Erythroblast (primary cell): ENCODE data around the gene LENG9.

Source experiments
- DNase-seq, 2 experiments: peaks; one replicate each; lab custom pipeline; 2025; lab: John Stamatoyannopoulos, UW
- GATA1 ChIP-seq: IDR thresholded peaks from 2 replicates; pipeline ENCODE4 v1.6.1; 2011; ENCODE audit warnings: low read depth, mild to moderate bottlenecking, control low read depth, low read length, moderate library complexity
- POLR2A ChIP-seq: IDR thresholded peaks from 2 replicates; pipeline ENCODE4 v1.6.1; 2011; ENCODE audit warnings: mild to moderate bottlenecking, low read length

LENG9 gene

DNA sequence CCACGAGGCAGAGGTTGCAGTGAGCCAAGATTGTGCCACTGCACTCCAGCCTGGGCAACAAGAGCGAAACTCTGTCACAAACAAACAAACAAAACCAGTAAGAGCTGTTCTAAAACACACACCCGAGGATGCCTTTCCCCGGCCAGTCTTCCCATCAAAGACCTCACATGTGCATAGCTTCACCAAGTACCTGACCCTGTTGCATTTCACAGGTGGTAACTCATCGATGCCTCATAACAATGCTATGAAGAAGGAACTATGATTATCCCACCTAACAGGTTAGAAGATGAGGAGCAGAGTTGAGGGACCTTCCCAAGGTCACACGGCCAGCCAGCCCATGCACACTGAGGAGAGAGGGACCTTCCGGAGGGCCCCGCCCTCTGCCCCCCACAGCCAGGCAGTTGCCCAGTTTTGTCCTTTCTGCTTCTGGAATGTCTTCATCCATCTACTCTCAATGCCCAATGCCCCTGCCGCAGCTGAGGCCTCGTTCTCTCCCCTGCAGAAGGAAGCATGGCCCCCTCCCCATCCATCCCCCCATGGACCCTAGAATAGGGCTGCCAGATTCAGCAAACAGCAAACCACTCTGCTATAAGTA, 31.3 kb downstream of the LENG9 start:
- no peak for DNase-seq
- no peak for TF ChIP-seq GATA1
- TF ChIP-seq POLR2A, result no peak

DNA sequence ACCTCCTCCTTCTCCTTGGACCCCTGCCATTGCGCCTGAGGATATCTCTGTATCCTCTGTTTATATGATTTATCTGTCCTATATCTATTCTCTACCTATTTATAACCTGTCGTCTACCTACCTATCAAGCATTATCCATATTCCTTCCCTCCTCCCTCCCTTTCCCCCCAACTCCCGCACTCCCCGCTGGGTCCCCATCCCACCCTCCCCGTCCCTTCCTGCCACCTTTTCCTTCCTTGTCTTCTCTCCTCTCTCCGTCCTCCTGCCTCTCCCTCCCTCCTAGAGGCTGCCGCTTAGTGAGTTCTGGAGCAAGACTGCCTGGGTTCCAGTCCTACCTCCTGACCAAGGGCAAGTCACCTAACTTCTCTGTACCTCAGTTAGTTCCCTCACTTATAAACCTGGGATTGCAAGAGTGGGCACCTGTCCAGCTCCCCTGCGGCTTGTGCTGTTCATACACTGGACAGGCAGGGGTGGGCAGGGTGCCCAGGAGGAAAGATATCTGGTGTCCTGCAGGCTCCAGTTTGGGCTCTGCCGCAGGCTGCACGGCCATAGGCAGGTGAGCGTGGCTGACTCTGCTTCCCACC, 32.2 kb downstream of the LENG9 start:
- DNase-seq, result no peak
- TF ChIP-seq GATA1 (no peak), POLR2A (no peak)

DNA sequence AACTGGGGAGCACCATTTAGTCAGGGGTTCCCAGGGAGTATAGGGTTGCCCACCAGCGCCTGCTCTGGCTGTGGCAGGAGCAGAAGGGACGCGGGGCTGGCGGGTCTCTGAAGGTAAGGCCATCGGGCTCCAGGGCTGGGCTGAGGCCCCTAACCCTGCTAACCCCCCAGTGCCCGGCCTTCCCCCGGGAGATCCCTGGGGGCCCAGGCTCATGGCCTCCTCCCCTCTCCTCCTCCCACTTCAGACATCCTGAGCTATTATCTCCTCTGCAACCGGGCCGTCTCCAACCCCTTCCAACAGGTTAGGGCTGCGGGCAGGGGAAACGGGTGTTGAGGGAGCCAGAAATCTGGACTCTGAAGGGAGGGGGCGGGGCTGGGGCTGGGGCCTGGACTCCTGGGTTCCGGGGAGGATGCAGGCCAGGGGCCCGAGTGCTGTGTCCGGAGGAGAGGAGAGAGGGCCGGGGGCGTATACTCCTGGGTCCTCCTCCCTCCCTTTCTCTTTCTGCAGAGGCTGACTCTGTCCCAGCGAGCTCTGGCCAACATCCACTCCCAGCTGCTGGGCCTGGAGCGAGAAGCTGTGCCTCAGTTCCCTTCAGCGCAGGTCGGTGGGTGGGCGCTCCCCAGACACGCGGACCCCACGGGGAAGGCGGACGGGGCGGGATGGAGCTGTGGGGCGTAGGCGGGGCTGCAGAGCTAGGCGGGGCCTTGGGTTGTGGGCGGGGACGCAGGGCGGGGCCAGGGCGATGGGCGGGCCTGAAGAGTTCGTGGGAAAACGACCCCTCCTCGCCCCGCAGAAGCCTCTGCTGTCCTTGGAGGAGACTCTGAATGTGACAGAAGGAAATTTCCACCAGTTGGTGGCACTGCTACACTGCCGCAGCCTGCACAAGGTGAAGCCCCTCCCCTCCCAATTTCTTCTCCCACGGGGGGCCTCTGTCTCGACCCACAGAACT, 33.0 kb downstream of the LENG9 start:
- DNase-seq, result peak; percentile 23 to 52
- TF ChIP-seq GATA1, result no peak
- TF ChIP-seq POLR2A, result no peak

DNA sequence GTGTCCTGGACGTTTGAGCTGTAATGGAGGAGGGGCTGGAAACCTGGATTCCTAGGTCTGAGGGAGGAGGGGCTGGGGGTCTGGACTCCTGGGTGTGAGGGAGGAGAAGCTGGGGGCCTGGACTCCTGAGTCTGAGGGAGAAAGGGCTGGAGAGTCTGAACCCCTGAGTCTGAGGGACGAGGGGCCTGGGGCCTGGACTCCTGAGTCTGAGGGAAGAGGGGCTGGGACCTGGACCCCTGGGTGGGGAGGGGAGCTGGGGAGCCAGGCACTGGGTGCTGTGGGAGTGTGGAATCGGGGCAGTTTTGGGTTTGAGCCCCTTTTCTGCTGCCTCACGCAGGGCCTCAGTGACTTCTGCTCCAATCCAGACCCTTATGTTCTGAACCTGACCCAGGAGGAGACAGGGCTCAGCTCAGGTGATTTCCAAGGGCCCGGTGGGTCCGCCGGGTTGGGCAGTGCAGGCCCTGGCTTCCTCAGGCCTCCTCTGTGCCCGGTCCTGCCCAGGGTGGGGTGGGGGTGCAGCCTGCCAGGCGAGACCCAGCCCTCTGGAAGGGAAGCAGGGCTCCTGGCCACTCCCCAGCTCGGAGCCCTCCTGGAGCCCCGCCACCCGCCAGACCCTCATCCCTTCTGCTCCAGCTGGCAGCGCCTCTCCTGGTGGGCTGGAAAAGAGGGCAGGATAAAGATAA, 33.9 kb downstream of the LENG9 start:
- DNase-seq, result no peak
- no peak for TF ChIP-seq GATA1
- no peak for TF ChIP-seq POLR2A

DNA sequence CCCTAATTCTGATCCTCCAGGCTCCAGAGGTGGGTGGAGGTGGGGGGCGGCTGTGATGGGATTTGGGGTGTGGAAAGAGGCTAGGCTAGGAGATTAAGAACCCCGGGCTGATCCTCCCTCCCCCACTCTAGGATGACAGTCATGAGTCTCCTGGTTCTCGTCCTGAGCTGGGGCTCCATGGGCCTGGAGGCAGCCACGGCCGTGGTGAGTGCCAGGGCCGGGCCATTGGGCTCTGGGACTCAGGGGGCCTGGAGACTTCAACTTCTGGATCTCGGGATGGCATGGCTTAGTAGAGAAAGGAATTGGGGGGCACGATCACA, 34.4 kb downstream of the LENG9 start:
- no peak for DNase-seq
- TF ChIP-seq POLR2A (no peak), GATA1 (no peak)

DNA sequence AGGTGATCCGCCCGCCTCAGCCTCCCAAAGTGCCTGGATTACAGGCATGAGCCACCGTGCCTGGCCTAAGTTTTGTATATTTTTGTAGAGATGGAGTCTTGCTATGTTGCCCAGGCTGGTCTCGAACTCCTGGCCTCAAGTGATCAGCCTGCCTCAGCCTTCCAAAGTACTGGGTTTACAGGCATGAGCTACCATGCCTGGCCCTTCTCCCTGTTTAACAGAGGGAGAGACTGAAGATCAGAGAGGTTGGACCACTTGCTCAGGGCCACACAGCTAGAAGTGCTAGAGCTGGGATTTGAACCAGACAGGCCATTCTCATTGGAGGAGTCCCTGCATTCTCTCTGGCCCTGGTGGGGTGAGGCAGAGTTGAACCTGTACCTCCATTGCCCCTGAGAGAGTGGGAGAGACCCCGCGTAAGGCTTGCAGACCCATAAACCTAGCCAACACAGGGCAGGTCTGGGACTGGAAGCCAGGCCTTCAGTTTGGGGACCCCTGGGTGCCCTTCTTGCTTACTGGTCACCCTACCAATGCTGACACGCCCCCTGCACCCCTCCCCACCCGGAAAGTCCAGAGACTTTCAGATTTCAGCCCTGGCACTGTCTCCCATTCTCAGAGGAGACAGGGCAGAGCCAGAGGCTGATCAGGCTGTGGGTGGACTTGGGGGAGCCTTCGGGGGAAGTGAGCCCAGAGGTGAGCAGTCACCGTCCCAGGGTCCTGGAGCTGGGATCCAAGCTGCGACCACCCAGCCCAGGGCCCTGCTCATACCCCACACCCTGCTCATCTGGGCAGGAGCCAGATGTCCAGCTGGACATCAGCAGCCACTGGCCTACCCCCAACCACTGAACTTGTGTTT, 35.0 kb downstream of the LENG9 start:
- TF ChIP-seq POLR2A (no peak), GATA1 (no peak)
- no peak for DNase-seq

DNA sequence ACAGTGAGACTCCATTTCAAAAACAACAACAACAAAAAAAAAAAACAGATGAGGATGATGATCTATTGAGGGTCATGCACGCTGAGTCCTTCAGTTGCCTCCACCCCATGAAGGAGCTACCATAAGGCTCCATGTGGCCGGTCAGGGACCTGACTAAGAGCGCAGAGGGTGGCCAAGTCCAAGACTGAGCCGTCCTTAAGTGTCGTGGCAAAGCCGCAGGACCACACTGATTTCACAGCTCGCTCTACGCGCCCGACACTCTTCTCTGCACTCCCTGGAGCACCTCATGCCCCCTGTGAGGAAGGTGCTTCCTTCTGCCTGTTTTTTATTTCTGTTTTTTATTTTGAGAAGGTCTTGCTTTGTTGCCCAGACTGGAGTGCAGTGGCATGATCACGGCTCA, 36.0 kb downstream of the LENG9 start:
- no peak for DNase-seq

DNA sequence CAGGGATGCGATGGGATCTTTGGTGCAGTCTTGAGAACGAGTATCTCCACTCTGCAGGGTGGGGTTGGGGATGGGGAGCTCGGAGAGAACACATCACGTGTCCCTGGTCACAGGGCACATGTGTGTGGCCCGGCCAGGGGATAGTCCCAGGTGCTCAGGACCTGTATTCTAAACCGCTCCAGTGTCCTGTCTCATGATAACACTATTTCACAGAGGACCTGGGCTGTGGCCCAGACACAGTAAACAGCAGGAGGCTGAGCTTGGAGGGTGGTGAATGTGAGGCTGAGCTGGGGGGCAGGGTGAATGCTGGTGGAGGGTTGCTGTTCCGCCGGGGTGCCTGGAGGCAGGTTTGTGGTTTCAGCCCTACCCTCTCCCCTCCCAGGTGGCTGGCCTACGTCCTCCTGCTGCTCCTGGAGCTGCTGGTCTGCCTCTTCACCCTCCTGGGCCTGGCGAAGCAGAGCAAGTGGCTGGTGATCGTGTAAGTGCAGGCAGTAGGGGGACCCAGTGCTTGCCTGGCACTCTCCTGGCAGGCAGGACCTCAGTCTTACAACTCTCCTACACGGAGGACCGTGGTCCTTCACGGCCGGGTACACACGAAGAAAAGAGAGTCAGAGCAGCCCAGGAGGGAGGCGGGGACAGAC, 37.2 kb downstream of the LENG9 start:
- no peak for DNase-seq
- TF ChIP-seq POLR2A (no peak), GATA1 (no peak)

More for the DNA sequence above, 36.0 kb downstream of the LENG9 start:
- no peak for TF ChIP-seq POLR2A

DNA sequence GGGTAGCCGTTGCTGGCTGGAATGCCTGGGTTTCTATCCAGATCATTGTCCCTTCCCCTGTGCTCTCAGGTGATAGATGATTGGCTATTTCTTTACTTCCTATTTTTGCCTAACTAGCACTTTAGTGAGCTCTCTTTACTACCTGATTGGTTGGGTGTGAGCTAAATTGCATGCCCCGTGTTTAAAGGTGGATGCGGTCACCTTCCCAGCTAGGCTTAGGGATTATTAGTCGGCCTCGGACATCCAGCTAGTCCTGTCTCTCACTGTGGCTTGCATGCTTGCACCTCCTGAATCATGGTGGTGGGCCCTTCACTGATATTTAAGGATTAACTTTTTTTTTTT, 38.2 kb downstream of the LENG9 start:
- TF ChIP-seq GATA1 (no peak), POLR2A (no peak)
- DNase-seq, result no peak

DNA sequence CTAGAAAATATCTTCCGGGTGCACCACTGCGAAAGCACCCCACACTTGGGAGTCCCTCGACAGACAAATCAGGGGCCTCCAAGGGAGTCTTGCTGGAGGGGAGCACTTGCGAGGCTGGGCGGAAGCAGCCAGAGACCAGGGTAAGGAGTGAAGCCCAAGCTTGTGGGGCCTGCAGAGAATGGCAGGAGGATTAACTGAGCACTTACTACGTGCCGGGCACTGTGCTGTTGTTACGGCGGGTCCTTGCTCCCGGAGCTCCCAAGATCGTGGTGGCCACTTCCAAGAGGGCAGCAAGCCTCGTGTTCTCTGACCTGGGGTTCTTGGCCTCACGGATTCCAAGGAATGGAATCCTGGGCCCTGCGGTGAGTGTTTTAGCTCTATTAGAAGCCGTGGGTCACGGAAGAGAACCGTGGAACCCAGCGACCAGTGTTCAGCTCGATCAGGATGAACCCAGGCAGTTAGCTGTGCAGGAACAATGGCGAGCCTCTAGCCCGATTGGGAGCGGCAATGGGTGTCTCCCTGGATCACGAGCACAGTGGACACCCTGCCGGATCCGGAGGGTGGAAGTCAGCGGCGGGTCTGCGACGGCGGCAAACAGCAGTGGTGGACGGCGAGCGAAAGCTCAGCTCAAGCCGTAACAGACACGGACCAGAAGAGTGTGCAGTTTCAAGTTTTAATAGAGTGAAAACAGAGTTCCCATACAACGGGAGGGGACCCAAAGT, 38.8 kb downstream of the LENG9 start:
- no peak for TF ChIP-seq GATA1
- no peak for TF ChIP-seq POLR2A
- DNase-seq, result no peak

DNA sequence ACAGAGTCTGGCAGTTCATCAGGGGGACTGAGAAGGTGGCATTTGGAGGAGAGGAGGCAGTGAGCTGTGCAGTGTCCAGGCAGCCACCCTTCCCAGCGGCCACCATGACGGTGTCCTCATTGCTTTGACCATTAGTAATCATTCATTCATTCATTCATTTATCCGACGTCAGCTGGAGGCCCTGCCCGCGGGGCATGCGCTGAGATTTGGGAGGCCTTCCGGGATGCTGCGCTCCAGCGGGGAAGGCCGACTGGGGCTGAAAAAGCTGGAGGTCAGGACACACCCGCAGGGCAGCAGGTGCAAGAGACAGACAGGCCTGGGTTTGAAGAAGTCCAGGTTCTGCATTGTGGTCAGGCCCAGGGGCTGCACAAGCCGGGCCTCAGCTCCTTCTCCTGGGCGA, 39.4 kb downstream of the LENG9 start:
- no peak for TF ChIP-seq GATA1
- no peak for TF ChIP-seq POLR2A
- DNase-seq, result no peak

DNA sequence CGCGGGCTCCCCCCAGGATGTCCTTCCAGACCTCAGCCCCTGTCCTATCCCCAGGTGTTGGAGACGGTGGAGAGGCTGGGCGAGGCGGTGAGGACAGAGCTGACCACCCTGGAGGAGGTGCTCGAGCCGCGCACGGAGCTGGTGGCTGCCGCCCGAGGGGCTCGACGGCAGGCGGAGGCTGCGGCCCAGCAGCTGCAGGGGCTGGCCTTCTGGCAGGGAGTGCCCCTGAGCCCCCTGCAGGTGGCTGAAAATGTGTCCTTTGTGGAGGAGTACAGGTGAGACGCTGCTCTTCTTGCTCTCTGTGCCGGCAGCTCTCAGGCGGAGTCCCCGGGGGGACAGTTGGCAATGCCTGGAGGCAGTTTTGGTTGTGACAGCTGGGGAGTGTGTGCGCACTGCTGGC, 41.4 kb downstream of the LENG9 start:
- TF ChIP-seq POLR2A, result no peak
- DNase-seq, result no peak
